Astrocyte (in vitro differentiated cells and primary cell): ENCODE data around the gene TNFRSF12A.

ENCODE experiments used
- CTCF ChIP-seq: IDR thresholded peaks from 2 replicates; pipeline ENCODE4 v1.5.1; 2011; ENCODE audit warnings: low read depth, mild to moderate bottlenecking, inconsistent platforms, low read length, moderate library complexity; ENCODE audit not compliant: insufficient read depth
- EZH2 ChIP-seq: IDR thresholded peaks from 2 replicates; pipeline ENCODE4 v1.6.1; 2012; ENCODE audit warnings: mild to moderate bottlenecking, low read length, inconsistent platforms; ENCODE audit not compliant: insufficient read depth

DNA sequence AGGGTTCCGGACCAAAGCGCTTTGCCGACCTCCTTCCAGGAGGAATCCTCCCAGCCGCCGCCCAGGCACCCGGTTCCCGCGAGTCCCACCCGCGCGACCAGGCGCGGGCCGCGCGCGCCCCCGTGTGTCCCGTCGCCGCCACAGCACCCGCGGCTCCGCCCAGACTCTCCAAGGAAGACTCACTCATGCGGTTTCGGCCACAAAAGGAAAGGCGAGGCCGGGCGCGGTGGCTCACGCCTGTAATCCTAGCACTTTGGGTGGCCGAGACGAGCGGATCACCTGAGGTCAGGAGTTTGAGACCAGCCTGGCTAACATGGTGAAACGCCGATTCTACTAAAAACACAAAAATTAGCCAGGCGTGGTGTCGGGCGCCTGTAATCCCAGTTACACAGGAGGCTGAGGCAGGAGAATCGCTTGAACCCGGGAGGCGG, 36.4 kb upstream of the TNFRSF12A start:
- TF ChIP-seq CTCF, result peak; percentile 61
- TF ChIP-seq EZH2, result no peak
